Measurements from ENCODE around the gene ELAVL2. TPM values are rescaled to one million over a fixed set of nuclear protein-coding genes. Genes with fewer than 3 reads are reported as not detected.

The ELAVL2 gene
- total and polyA plus RNA-seq, 9 of the 15 experiments (the other 6 are each of a cell fraction or from before 2014, with no cell fraction given), result not detected

DNA sequence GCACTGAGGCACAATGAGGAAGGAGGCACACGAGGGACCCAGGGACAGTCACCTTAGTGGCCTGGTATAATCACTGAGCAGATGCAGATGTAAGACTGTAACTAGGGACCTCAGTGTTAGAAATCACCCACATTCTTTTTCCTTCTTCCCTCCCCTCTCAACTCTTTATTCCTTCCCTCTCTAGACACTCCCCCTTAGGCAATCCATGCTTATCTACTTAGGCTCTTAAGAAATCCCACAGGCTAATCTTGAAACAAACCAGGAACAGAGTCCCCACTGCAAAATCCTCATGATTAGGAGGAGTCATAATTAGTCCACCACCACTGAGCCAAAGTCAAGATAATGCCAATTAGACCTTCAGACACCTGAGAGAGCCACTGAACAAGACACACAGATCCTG, 84.7 kb downstream of the ELAVL2 start:
- intact Hi-C loops (cut with micrococcal nuclease) (no loop called here), in situ Hi-C loops (cut with MboI) (no loop called here)
- DNase-seq (ENCODE audit: extremely low read depth in 1 of 4, low spot score in 3 of 4), result no peak
- ChIA-PET POLR2A (no interaction called here), CTCF (ENCODE audit: low intra/inter-chr PET ratio) (no interaction called here)
- no peaks in the 10 kb centered on the region for H3K9me1 ChIP-seq (ENCODE audit: control insufficient read depth, insufficient read depth, low read length)
- no peak overlapping the region for H3K9ac ChIP-seq (ENCODE audit: insufficient read depth in 1 of 2, low read depth in 2 of 2, low read length in 2 of 2)
- no peak overlapping the region for H3K4me3 ChIP-seq
- H3K27me3 ChIP-seq (ENCODE audit: control insufficient read depth in 2 of 2, insufficient read depth in 2 of 2, low read length in 2 of 2), result no peaks in the 10 kb centered on the region
- no peak for ATAC-seq
- TF ChIP-seq, protein P1, sequence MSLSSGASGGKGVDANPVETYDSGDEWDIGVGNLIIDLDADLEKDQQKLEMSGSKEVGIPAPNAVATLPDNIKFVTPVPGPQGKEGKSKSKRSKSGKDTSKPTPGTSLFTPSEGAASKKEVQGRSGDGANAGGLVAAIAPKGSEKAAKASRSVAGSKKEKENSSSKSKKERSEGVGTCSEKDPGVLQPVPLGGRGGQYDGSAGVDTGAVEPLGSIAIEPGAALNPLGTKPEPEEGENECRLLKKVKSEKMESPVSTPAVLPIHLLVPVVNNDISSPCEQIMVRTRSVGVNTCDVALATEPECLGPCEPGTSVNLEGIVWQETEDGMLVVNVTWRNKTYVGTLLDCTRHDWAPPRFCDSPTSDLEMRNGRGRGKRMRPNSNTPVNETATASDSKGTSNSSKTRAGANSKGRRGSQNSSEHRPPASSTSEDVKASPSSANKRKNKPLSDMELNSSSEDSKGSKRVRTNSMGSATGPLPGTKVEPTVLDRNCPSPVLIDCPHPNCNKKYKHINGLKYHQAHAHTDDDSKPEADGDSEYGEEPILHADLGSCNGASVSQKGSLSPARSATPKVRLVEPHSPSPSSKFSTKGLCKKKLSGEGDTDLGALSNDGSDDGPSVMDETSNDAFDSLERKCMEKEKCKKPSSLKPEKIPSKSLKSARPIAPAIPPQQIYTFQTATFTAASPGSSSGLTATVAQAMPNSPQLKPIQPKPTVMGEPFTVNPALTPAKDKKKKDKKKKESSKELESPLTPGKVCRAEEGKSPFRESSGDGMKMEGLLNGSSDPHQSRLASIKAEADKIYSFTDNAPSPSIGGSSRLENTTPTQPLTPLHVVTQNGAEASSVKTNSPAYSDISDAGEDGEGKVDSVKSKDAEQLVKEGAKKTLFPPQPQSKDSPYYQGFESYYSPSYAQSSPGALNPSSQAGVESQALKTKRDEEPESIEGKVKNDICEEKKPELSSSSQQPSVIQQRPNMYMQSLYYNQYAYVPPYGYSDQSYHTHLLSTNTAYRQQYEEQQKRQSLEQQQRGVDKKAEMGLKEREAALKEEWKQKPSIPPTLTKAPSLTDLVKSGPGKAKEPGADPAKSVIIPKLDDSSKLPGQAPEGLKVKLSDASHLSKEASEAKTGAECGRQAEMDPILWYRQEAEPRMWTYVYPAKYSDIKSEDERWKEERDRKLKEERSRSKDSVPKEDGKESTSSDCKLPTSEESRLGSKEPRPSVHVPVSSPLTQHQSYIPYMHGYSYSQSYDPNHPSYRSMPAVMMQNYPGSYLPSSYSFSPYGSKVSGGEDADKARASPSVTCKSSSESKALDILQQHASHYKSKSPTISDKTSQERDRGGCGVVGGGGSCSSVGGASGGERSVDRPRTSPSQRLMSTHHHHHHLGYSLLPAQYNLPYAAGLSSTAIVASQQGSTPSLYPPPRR (CRISPR knock-in tag; IDR thresholded peaks at IDR 0.05; ENCODE audit: borderline replicate concordance), result no peak
- TF ChIP-seq, protein P2, sequence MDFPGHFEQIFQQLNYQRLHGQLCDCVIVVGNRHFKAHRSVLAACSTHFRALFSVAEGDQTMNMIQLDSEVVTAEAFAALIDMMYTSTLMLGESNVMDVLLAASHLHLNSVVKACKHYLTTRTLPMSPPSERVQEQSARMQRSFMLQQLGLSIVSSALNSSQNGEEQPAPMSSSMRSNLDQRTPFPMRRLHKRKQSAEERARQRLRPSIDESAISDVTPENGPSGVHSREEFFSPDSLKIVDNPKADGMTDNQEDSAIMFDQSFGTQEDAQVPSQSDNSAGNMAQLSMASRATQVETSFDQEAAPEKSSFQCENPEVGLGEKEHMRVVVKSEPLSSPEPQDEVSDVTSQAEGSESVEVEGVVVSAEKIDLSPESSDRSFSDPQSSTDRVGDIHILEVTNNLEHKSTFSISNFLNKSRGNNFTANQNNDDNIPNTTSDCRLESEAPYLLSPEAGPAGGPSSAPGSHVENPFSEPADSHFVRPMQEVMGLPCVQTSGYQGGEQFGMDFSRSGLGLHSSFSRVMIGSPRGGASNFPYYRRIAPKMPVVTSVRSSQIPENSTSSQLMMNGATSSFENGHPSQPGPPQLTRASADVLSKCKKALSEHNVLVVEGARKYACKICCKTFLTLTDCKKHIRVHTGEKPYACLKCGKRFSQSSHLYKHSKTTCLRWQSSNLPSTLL (IDR thresholded peaks at IDR 0.05), result no peak
- TF ChIP-seq, protein P3, sequence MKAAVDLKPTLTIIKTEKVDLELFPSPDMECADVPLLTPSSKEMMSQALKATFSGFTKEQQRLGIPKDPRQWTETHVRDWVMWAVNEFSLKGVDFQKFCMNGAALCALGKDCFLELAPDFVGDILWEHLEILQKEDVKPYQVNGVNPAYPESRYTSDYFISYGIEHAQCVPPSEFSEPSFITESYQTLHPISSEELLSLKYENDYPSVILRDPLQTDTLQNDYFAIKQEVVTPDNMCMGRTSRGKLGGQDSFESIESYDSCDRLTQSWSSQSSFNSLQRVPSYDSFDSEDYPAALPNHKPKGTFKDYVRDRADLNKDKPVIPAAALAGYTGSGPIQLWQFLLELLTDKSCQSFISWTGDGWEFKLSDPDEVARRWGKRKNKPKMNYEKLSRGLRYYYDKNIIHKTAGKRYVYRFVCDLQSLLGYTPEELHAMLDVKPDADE (conservative IDR thresholded peaks at IDR 0.05; ENCODE audit: control insufficient read depth, low read depth, low read length), result no peak
- TF ChIP-seq XRCC3 (IDR thresholded peaks at IDR 0.05) (no peak), TCFL5 (CRISPR knock-in tag; conservative IDR thresholded peaks at IDR 0.05) (no peak), SMARCB1 (IDR thresholded peaks at IDR 0.05; ENCODE audit: insufficient read length, low read depth) (no peak)
- TF ChIP-seq, protein P4, sequence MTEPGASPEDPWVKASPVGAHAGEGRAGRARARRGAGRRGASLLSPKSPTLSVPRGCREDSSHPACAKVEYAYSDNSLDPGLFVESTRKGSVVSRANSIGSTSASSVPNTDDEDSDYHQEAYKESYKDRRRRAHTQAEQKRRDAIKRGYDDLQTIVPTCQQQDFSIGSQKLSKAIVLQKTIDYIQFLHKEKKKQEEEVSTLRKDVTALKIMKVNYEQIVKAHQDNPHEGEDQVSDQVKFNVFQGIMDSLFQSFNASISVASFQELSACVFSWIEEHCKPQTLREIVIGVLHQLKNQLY (CRISPR knock-in tag; conservative IDR thresholded peaks at IDR 0.05), result no peak
- no peaks in the 10 kb centered on the region for H3K4me1 ChIP-seq (replicated peaks in 1 of 2; ENCODE audit: control insufficient read depth in 2 of 2, insufficient read depth in 2 of 2, low read length in 2 of 2)
- H3K36me3 ChIP-seq (ENCODE audit: control insufficient read depth, insufficient read depth, low read length), result no peaks in the 10 kb centered on the region
- no peak overlapping the region for H3K4me2 ChIP-seq (ENCODE audit: insufficient read depth, low read length)
- FAIRE-seq, result no peak
- no TSS peak for BruUV-seq (replicated peaks)
- H2AFZ ChIP-seq (ENCODE audit: low read depth, low read length), result no peak overlapping the region
- H3K27ac ChIP-seq (ENCODE audit: extremely low read depth, low read depth, low read length), result no peak overlapping the region
- H4K20me1 ChIP-seq (replicated peaks; ENCODE audit: control insufficient read depth, insufficient read depth, low read length), result no peaks in the 10 kb centered on the region
- no peaks in the 10 kb centered on the region for H3K79me2 ChIP-seq (ENCODE audit: control insufficient read depth, insufficient read depth, low read length)
- H3K9me3 ChIP-seq (replicated peaks; ENCODE audit: control insufficient read depth, insufficient read depth, low read depth, low read length), result no peaks in the 10 kb centered on the region
- no CpG with 5 or more reads among the region's 1 CpG for WGBS (ENCODE audit: insufficient coverage, low coverage, missing lambda C conversion rate)
